Esophagus muscularis mucosa (tissue), 4 donors: Measurements from ENCODE around the gene CCDC201. TPM values are rescaled to one million over a fixed set of nuclear protein-coding genes. Genes with fewer than 3 reads are reported as not detected.

Experiments used
- DNase-seq: peaks from one replicate; pipeline ENCODE4 v3.0.0-alpha.2; 2017; ENCODE audit errors: extremely low spot score
- H3K27ac ChIP-seq, 4 donors: fragments of 200-600 bp; sonication (generic); replicated peaks in 1 of 4; 1 replicate in 3 of 4; 2 replicates in 1 of 4; pipeline ENCODE4 v1.5.1; 2016 to 2019; ENCODE audit warnings: mild to moderate bottlenecking in 1 of 4
- H3K27me3 ChIP-seq, 4 donors: fragments of 200-600 bp; sonication (generic); one replicate each; pipeline versions ENCODE4 v1.5.1 to v1.6.0; 2016 to 2019
- H3K36me3 ChIP-seq, 4 donors: fragments of 200-600 bp; sonication (generic); one replicate each; pipeline ENCODE4 v1.5.1; 2016 to 2019
- H3K4me1 ChIP-seq, 4 donors: fragments of 200-600 bp; sonication (generic); one replicate each; pipeline ENCODE4 v1.5.1; 2016 to 2019
- H3K4me3 ChIP-seq, 4 donors: fragments of 200-600 bp; sonication (generic); 1 replicate in 2 of 4; 2 replicates in 2 of 4; pipeline ENCODE4 v1.5.1; 2016 to 2019; ENCODE audit warnings: mild to moderate bottlenecking in 4 of 4, moderate library complexity in 1 of 4
- H3K9me3 ChIP-seq, 4 donors: fragments of 200-600 bp; sonication (generic); 1 replicate in 3 of 4; 2 replicates in 1 of 4; pipeline ENCODE4 v1.5.1; 2016 to 2019
- EP300 ChIP-seq: sonication (generic); formaldehyde crosslinking; IDR thresholded peaks from one replicate; pipeline ENCODE4 v1.6.1; 2017; ENCODE audit warnings: antibody characterized with exemption
- POLR2A ChIP-seq: fragments of 450-650 bp; IDR thresholded peaks from one replicate; pipeline ENCODE4 v1.6.1; 2017; ENCODE audit warnings: antibody characterized with exemption, moderate library complexity, mild to moderate bottlenecking, low read depth
- POLR2AphosphoS5 ChIP-seq, 2 donors: sonication (generic); formaldehyde crosslinking; IDR thresholded peaks; one replicate each; pipeline ENCODE4 v1.6.1; 2017; ENCODE audit warnings: antibody characterized with exemption in 2 of 2
- WGBS: methylation state at CpG from one replicate; pipeline ENCODE4 v1.1.5; 2018; 5-methylcytosine and 5-hydroxymethylcytosine counted together
- intact Hi-C: fragments of 100-400 bp; cut with DNase I; formaldehyde crosslinking; loops from one replicate; pipeline ENCODE4 v1.15.1; 2023
- total RNA-seq, 4 donors: library from RNA; depleted of rRNA; stranded (reverse); fragments of >200 nt; gene quantifications; one replicate each; pipeline versions ENCODE4 v1.1.0 to v1.2.1, GENCODE V29; 2016
- TF ChIP-seq, protein P1 (sequence below), 3 experiments: fragments of 200-600 bp in 2 of 3; fragments of 450-650 bp in 1 of 3; sonication (generic) in 2 of 3; IDR thresholded peaks; one replicate each; pipeline ENCODE4 v1.5.1; 2017 to 2019; ENCODE audit warnings: antibody characterized with exemption in 3 of 3, mild to moderate bottlenecking in 2 of 3, moderate library complexity in 1 of 3

Gene CCDC201
- total RNA-seq, 4 donors from 2014 or later: not detected

DNA sequence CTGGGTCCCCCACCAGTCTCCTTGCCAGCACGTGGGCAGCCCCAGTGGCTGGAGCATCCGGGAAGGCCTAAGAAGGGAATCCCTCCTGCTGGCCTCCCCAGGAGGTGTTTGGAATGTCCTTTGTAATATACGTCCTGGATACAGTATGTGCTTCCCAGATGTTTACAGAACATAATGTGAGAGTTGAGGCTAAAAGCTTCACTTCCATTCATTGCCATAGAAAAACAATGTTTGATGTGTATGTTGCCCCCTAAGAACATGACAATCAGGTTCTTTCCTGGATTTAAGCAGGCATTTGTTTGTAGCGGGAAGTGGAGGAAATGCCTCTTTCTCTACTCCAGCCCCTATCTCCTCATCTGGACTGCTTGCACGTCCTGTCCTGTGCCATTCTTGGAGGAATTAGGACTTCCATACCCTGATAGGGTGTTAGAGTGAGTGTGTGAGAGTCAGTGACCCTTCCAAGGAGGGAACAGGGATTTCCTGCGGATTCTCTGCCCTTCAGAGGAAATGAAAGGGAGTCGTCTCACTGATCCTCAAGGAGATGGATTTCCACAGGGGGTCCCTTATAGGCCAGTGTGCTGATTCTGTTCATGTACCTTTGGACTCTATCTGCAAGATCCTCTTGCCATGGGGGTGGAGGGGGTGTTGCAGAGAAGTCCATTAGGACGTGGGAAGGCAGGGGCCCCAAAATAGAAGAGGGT is 16.6 kb upstream of the CCDC201 start:
- Histone ChIP-seq H3K27ac (no peak overlapping the region), H3K36me3 (no peaks in the 10 kb centered on the region), H3K4me1 (peaks cover 8 to 11% (median 11%) of the 10 kb centered on the region in 4 donors), H3K27me3 (peaks cover 0 to 78% (median 17%) of the 10 kb centered on the region in 4 donors), H3K9me3 (no peaks in the 10 kb centered on the region), H3K4me3 (no peak overlapping the region)
- intact Hi-C loops: no loop called here
- no peak for TF ChIP-seq POLR2AphosphoS5 (IDR thresholded peaks at IDR 0.05)
- no peak for TF ChIP-seq POLR2A
- TF ChIP-seq, protein P1, sequence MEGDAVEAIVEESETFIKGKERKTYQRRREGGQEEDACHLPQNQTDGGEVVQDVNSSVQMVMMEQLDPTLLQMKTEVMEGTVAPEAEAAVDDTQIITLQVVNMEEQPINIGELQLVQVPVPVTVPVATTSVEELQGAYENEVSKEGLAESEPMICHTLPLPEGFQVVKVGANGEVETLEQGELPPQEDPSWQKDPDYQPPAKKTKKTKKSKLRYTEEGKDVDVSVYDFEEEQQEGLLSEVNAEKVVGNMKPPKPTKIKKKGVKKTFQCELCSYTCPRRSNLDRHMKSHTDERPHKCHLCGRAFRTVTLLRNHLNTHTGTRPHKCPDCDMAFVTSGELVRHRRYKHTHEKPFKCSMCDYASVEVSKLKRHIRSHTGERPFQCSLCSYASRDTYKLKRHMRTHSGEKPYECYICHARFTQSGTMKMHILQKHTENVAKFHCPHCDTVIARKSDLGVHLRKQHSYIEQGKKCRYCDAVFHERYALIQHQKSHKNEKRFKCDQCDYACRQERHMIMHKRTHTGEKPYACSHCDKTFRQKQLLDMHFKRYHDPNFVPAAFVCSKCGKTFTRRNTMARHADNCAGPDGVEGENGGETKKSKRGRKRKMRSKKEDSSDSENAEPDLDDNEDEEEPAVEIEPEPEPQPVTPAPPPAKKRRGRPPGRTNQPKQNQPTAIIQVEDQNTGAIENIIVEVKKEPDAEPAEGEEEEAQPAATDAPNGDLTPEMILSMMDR (IDR thresholded peaks at IDR 0.05): no peak
- no peak for TF ChIP-seq EP300
- 75% methylated on average over 7 of the region's 8 CpGs for WGBS
- DNase-seq: peak; percentile 62

DNA sequence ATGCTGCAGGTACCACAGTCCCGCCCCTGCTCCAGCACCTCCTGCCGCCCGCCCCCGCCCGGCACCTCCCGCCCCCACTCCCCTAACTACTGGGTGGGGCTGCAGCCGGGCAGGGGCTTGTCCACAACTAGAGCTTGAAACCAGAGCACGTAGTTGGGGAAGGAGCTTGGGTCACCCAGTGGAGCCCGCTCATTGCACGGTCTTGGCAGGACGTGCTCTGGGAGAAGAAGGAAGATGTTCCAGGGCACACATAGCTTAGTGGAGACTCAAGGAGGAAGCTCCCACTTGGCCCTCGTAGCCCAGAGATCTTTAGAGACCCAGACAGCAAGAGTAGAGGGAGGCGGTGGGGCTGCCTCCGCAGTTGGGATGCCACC is 16.1 kb upstream of the CCDC201 start:
- H3K27ac ChIP-seq: no peak overlapping the region
- intact Hi-C loops: no loop called here
- no peak for TF ChIP-seq POLR2A
- TF ChIP-seq, protein P1 (IDR thresholded peaks at IDR 0.05): no peak
- TF ChIP-seq POLR2AphosphoS5 (IDR thresholded peaks at IDR 0.05): no peak
- TF ChIP-seq EP300: no peak
- H3K4me3 ChIP-seq: peak overlapping the region; percentile 16 to 37 (median 28)
- peaks cover 8 to 11% (median 11%) of the 10 kb centered on the region in 4 donors for H3K4me1 ChIP-seq
- DNase-seq: peak; percentile 80
- no peaks in the 10 kb centered on the region for H3K9me3 ChIP-seq
- no peaks in the 10 kb centered on the region for H3K36me3 ChIP-seq
- peaks cover 0 to 77% (median 17%) of the 10 kb centered on the region in 4 donors for H3K27me3 ChIP-seq
- 32% methylated on average over 6 of the region's 14 CpGs for WGBS

DNA sequence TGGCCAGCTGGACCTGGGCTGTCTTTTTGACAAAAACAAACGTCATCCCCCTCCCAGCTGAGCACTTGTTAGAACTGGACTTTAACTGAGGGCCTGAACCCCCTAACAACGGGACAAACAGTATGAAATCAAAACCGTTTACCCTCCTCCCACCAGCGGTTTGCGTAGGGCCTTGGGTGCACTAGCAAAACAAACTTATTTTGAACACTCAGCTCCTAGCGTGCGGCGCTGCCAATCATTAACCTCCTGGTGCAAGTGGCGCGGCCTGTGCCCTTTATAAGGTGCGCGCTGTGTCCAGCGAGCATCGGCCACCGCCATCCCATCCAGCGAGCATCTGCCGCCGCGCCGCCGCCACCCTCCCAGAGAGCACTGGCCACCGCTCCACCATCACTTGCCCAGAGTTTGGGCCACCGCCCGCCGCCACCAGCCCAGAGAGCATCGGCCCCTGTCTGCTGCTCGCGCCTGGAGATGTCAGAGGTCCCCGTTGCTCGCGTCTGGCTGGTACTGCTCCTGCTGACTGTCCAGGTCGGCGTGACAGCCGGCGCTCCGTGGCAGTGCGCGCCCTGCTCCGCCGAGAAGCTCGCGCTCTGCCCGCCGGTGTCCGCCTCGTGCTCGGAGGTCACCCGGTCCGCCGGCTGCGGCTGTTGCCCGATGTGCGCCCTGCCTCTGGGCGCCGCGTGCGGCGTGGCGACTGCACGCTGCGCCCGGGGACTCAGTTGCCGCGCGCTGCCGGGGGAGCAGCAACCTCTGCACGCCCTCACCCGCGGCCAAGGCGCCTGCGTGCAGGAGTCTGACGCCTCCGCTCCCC is 15.5 kb upstream of the CCDC201 start, which contains the start of gene IGFBP1:
IGFBP1 (plus strand) TSS at position 304 of the 808 bp plus-strand sequence; CDS start at position 469, 165 bp downstream.
- Histone ChIP-seq H3K27me3 (peaks cover 0 to 75% (median 17%) of the 10 kb centered on the region in 4 donors), H3K36me3 (no peaks in the 10 kb centered on the region), H3K4me1 (peaks cover 8 to 11% (median 11%) of the 10 kb centered on the region in 4 donors), H3K4me3 (peak within 1 kb of the TSS; percentile 16 to 37 (median 28)), H3K27ac (no peak within 1 kb of the TSS), H3K9me3 (no peaks in the 10 kb centered on the region)
- peak; percentile 72 for DNase-seq
- 18% methylated on average over 19 of the region's 73 CpGs for WGBS
- TF ChIP-seq, protein P1 (IDR thresholded peaks at IDR 0.05): no peak
- TF ChIP-seq POLR2AphosphoS5 (IDR thresholded peaks at IDR 0.05): no peak
- TF ChIP-seq EP300: no peak
- TF ChIP-seq POLR2A: no peak
- intact Hi-C loops: no loop called here

DNA sequence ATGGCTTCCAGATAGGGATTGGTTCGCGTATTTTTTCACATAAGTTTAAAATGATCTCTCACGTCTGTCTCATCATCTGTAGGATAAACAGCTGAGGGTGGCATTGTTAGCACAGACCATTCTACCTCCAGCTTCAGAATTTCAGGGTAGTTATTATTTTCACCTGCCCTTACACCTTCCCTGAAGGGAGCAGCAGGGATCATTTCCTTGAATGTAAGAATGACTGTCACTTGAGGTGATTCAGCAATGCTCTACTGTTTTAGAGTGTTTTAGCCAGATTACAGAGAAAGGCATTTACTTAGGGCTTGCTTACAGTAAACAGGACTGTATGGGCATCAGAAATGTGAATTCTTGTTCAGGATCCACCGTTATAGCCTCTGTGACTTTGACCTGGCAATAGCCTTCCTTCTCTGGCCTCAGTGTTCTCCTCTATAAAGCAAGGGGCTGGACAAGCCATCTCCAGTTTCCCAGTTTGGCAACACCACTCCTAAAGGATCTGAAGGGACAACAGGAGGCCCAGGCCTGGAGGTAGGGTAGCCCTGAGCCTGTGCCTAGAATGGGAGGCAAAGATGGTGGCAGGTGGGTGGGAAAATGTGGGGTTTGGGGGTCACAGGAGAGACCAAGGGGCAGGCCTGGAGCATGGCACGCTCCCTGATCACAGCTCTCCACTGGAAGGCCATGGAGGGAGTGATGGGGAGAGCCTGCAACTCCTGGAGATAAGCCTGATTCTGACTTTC is 14.2 kb upstream of the CCDC201 start:
- H3K27ac ChIP-seq: no peak overlapping the region
- peak; percentile 75 for DNase-seq
- H3K27me3 ChIP-seq: peaks cover 0 to 84% (median 17%) of the 10 kb centered on the region in 4 donors
- no peak overlapping the region for H3K4me3 ChIP-seq
- H3K36me3 ChIP-seq: no peaks in the 10 kb centered on the region
- H3K4me1 ChIP-seq: peaks cover 8 to 11% (median 11%) of the 10 kb centered on the region in 4 donors
- 96% methylated on average over 5 of the region's 5 CpGs for WGBS
- intact Hi-C loops: no loop called here
- no peaks in the 10 kb centered on the region for H3K9me3 ChIP-seq
- TF ChIP-seq, protein P1 (IDR thresholded peaks at IDR 0.05): no peak
